Raji (cell line): Measurements from ENCODE around the gene E2F2.

Source experiments
- POLR2A ChIP-seq: IDR thresholded peaks from 2 replicates; pipeline ENCODE4 v1.6.1; 2011; ENCODE audit warnings: low read depth, low read length, control low read depth; ENCODE audit not compliant: insufficient read depth

Gene E2F2

DNA sequence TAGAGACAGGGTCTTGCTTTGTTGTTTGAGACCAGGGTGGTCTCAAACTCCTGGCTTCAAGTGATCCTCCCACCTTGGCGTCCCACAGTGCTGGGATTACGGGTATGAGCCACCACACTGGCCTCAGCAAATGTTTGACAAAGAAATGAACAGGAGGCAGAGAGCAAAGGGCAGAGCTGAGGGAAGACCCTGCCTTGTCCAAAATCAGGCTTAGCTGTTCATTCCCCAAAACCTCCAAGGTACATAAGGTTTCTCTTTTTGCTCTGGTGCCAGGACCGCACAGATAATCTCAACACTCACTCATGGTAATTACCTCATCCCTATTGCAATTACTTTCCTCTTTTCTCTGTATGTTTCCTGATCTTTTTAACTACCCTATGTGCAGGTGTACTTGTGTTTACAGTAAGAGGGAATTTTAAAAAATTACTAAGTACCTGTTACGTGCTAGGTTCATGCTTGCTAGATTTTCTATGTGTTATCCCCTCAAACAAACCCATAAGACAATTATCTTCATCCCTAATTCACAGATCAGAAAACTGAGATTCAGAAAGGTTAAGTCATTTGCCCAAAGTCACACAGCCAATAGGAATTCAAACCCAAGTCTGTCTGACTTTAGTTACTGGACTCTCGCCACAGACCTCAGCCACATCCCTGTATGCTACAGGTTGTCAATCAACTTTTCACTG, 58.5 kb downstream of the E2F2 start:
- no peak for TF ChIP-seq POLR2A

- no peak for TF ChIP-seq POLR2A
Measured at GRCh38 chr1:23471473-23472075, 59.5 kb downstream of the E2F2 start.

DNA sequence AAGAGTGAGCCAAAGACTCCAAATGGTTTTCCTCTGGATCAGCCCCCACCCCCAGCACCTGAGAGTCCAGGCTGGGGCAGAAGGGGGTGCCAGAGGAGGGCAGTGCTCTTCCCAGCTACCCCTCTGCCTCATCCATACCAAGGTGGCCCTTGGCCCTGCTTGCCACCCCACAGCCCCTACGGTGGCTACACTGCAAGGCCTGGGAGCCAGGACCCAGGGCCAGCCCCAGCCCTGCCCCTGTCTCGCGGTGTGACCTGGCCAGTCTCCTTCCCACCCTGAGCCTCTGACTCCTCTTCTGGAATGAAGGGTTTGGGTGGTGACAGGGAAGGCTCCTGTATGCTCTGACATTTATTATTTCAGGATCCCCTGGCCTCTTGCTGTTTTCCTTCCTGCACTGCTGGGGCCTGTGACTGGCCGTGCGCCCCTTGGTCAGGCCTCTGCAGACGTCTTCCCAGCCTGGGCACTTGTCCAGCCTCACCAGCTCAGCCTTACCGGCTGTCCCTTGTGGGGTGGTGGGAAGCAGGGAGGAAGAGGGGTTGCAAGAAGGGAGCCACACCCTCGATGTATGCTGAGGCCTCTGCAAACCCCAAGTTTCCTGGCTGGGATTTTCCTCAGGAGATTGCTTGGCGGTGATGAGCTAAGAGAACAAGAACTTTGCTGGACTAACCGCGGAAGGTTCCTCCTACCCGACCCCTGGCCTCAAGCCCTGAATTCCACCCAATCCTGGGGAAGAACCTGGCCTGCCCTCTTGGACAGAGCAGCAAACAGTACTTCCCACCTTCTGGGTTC, 60.6 kb downstream of the E2F2 start:
- TF ChIP-seq POLR2A, result no peak

- TF ChIP-seq POLR2A, result no peak
Measured at GRCh38 chr1:23469372-23469982, 61.6 kb downstream of the E2F2 start.

GRCh38 chr1:23466423-23466989, 64.5 kb downstream of the E2F2 start:
- no peak for TF ChIP-seq POLR2A

DNA sequence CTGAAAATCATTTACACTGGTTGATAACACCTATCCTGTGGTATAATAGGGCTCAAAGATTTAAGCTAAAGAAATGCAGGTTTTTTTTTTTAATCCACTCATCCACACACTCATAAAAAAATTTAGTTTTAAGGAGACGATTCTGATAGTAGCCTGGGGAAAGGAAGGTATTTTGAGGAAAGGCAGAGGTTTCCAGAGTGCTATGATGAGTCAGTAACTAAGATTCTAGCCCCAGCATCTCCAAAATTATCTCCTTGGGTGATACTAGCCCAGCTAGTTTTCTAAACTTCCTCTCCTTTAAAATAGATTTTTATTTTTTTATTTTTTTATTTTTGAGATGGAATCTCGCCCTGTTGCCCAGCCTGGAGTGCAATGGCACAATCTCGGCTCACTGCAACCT, 67.7 kb downstream of the E2F2 start:
- no peak for TF ChIP-seq POLR2A

- TF ChIP-seq POLR2A, result no peak
Measured at GRCh38 chr1:23462766-23463165, 68.3 kb downstream of the E2F2 start.

GRCh38 chr1:23461050-23461449, 70.0 kb downstream of the E2F2 start:
- no peak for TF ChIP-seq POLR2A

DNA sequence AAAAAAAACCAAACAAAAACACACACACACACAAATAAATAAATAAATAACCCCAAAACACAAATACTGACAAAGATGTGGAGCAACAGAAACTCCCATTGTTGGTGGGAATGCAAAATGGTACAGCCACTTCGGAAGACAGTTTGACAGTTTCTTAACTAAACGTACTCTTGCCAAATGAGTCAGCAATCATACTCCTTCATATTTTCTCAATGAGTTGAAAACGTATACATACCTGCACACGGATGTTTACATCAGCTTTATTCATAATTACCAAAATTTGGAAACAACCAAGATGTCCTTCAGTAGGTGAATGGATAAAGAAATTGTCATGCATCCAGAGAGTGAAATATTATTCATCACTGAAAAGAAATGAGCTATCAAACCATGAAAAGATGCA, 70.5 kb downstream of the E2F2 start:
- TF ChIP-seq POLR2A, result no peak

GRCh38 chr1:23459338-23459757, 71.7 kb downstream of the E2F2 start:
- no peak for TF ChIP-seq POLR2A
